CD4-positive, alpha-beta T cell treated with Interleukin-6 at 100 ng/mL for 8 hours (primary cell): ENCODE data around the gene GLOD4.
"Not testable (repeated sequence)": the region's sequence is repeated elsewhere in the genome, so short reads cannot be mapped to it uniquely, and the experiment has no call there.

Experiments
- DNase-seq: peaks from one replicate; pipeline ENCODE4 v3.0.0-alpha.2; 2020; ENCODE audit warnings: mixed read lengths, low spot score

The GLOD4 gene, protein sequence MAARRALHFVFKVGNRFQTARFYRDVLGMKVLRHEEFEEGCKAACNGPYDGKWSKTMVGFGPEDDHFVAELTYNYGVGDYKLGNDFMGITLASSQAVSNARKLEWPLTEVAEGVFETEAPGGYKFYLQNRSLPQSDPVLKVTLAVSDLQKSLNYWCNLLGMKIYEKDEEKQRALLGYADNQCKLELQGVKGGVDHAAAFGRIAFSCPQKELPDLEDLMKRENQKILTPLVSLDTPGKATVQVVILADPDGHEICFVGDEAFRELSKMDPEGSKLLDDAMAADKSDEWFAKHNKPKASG

DNA sequence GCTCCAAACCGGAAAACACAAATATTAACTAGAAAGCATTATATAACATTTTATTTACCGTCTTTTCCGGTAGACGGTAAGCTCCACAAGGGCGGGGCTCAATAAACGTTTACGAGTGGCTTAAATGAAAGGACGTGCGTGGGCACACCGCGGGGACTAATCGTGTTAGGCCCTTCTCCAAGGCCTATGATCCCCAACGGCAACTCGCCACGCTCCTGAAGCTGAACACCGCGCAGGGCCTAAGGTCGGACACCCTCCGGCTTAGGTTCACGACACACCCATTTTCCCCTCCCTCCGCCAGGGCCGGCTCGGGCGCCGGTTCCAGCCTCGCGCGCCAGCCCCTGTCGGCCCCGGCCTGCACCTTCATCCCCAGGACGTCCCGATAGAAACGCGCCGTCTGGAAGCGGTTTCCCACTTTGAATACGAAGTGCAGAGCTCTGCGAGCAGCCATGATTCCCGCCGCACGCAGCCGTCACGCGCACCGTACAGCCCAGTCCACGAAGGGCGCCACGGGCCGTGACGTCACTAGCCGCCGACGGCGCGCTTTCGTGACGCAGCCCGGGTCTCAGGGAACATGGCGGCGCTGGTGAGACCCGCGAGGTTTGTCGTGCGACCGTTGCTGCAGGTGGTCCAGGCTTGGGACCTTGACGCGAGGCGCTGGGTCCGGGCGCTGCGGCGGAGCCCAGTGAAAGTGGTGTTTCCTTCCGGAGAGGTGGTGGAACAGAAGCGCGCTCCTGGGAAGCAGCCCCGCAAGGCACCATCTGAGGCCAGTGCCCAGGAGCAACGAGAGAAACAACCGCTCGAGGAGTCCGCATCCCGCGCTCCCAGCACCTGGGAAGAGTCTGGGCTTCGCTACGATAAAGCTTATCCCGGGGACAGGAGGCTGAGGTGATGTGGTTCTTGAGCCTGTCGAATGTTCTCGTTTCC, at the start of gene GLOD4, which contains the start of gene MRM3:
Gene GLOD4, minus strand, starts transcription at position 476 of the 927 bp plus-strand sequence. Its CDS starts 25 bp downstream, at position 451.
Gene MRM3, plus strand, starts transcription at position 549 of the 927 bp plus-strand sequence. Its CDS starts 26 bp downstream, at position 575.
- peak; percentile 90 for DNase-seq

DNA sequence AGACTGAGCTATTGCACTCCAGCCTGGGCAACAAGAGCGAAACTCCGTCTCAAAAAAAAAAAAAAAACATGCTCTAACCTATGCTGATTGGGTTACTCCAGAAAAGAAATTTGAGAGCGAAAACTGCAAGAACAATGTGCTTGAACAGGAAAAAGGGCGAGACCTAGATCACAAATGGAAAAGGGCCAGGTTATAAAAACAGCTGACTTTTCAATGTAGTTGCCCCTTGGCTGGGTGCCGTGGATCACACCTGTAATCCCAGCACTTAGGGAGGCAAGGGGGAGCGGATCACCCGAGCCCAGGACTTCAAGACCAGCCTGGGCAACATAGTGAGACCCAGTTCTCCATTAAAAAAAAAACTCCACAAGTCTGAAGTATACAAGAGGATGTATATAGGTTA, 48.9 kb upstream of the GLOD4 start:
- no peak for DNase-seq

DNA sequence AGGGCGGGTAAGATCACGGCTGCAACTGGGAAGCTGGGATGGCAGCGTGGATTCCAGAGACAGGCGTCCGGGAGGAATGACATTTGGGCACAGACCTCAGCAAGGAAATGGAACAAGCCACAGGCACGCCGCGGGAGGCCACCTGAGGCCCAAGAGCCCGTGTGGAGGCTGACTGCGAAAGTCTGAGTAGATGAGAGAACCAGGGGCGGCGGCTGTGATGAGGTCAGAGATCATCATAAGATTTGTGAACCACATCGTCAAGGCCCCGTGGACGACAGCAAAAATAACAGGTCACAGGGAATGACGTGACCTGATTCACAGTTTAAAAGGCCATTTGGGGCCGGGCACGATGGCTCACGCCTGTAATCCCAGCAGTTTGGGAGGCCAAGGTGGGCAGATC, 48.3 kb upstream of the GLOD4 start:
- DNase-seq = no peak

DNA sequence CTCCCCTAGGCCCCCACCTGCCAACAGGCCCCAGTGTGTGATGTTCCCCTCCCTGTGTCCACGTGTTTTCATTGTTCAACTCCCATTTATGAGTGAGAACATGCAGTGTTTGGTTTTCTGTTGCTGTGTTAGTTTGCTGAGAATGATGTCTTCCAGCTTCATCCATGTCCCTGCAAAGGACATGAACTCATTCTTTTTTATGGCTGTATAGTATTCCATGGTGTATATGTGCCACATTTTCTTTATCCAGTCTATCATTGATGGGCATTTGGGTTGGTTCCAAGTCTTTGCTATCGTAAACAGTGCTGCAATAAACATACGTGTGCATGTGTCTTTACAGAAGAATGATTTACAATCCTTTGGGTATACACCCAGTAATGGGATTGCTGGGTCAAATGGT, 47.5 kb upstream of the GLOD4 start:
- DNase-seq = not testable (repeated sequence)

DNA sequence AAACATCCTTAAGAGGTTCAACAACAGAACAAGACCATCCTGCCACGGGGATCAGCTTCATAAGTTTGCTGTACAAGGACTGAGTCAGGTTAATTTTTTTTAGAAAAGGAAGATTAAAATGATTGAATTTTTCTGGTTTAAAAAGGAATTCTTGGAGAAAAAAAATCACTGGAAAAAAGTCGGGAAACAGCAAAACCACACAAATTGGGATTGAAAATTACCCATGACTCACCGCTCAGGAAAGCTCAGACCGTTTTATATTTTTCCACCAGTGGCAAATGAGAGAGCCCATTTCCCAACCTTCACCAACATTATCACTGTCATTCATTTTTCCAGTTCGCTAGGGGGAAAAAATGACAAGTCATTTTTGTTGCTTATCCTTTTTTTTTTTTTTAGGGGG, 46.7 kb upstream of the GLOD4 start:
- DNase-seq = no peak

DNA sequence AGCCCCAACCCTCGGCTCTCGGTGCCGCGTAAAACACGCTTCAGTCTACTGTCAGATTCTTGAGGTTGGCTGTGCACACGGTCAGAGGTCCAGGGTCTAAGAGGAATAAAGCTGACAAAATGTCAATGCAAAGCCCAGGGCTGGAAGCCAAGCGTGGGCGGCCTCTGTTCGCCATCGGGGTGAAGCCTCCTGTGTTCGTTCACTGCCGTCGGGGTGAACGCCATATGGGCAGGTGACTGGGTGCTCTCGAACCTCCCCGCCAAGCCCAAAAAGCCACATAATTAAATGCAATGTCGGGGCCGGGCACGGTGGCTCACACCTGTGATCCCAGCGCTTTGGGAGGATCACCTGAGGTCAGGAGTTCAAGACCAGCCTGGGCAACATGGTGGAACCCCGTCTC, 44.7 kb upstream of the GLOD4 start:
- no peak for DNase-seq

DNA sequence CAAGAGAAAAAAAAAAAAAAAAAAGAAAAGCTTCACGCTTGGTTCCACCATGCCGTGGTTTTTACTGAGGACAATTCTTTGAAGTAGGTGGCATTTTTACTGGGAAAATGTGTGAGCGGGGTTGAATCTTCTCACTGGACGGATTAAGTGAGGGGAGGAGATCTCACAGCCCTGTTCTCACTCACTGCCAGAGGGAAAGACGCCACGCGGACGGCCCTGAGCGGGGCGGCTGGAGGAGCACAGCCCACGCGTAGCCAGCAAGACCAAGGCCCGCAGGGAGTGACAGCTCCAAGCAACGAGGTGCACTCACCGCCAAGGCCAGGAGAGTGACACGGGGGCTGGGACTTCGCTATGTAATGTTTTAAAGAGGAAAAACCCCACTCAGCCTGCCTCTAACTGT, 43.1 kb upstream of the GLOD4 start:
- no peak for DNase-seq

DNA sequence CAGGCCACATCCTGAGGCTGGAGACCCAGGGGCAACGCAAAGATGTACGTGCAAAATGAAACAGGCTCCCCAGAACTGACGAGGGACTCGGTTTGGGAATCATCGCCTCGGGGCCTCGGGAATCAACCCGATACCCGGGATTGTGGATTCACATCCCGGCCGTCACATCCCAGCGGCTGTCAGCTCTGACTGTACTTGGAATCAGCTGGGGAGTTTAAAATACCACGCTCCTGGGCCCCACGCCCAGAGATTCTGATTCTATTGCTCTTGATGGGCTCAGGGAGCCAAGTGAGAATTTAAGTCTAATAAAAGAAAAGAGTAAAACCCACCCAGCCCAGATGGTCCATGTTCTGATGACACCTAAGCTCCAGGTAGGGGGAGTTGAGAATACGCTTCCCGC, 42.3 kb upstream of the GLOD4 start:
- no peak for DNase-seq

DNA sequence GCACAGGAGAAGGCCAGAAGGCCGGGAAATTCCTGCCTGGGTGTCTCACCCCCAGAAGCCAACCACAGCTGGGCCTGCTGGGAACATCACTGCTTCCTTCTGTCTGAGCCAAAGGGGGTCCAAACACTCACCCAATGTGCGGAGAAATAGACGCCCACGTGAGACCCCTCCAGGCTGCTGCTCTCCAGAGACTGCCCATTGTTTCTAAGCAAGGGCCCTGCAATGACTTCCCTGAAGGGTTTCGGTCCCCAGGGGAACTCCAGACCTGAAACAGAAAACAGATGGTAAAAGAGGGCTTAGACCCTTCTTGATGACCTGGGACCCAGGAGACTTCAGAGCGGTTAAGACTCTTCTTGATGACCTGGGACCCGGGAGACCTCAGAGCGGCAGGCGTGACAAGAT, 41.4 kb upstream of the GLOD4 start:
- DNase-seq = no peak

DNA sequence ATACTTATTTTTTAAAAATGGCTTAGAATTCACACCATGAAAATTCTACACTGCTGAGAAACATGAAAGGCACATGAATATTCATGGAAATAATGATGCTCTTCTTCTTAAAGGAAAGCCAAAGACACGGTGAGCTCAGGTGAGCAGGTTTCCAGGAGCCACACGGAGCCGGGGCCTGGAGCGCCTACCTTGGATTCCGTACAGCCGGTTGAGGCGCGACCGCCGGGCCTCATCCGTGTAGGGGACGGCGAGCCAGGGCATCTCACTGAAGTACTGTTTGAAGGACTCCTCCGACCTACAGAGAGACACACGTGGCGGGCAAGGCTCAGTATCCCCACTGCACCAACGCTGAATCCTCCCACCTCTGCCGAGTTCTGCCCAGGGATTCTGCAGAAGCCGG, 37.2 kb upstream of the GLOD4 start:
- no peak for DNase-seq

DNA sequence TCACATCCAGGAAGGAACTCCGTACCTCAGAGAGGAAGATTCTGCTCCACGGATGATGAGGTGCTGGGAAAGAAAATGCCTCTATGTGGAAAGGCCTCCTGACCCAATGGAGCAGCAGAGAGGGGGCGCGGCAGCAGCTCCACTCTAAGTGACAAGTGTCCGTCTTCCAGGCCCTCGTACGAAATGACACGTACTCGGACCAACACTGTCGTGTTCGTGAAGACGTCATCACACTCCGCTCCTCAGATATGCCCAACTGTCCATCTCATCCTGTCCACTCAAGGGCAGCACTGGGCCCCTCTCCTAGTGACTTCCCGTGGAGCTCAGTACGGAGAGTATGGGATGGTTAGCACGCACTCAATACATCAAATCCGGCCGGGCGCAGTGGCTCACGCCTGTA, 32.3 kb upstream of the GLOD4 start:
- DNase-seq = no peak

DNA sequence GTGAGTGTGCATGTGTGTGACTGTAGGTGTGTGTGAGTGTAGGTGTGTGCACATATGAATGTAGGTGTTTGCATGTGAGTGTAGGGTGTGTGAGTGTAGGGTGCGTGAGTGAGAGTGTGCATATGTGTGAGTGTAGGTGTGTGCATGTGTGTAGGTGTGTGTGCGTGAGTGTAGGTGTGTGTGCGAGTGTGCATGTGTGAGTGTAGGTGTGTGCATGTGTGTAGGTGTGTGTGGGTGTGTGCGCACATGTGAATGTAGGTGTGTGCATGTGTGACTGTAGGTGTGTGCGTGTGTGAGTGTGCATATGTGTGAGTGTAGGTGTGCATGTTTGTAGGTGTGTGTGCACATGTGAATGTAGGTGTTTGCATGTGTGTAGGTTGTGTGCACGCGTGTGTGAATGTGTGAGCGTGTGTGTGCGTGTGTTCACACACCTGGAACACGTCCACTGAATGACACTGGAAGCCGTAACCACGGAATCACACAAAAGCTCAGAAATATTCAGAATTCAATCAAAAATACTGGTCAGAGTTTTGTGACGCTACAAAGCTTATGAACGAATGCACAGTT, 30.6 kb upstream of the GLOD4 start:
- no peak for DNase-seq

DNA sequence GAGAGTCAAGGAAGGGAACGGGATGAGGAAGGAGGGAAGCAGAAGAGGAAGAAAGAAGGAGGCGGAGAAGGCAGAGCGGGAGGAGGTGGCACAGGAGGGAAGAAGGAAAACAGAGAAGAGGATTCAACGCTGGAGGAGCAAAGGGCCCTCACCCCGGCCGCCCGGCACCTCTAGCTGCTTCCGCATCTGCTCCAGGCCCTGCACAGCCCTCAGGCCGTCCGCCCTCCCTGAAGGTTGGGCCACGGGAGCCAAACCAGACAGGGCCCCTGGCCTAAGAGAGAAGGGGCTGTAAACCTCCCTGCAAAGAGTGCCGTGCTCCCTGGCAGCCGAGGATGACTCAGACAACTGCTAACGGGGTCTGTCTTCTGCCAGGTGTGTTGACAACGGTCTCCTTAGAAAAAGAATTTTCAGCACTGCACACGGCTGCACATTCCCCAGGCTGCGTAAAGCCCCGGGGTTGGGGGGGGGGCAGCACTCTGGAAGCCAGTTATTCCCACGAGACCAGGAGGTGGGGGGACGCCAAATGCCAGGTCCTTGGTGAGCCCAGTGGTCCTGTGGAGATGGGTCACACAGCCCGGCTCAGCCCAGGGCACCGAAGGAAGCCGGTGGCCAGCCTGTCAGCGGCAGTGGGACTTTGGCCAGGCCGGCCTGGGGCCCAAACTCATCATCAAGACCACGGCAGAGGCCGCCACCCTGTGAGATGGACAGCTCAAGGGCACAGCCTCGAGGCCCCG, 29.1 kb upstream of the GLOD4 start:
- DNase-seq = no peak

DNA sequence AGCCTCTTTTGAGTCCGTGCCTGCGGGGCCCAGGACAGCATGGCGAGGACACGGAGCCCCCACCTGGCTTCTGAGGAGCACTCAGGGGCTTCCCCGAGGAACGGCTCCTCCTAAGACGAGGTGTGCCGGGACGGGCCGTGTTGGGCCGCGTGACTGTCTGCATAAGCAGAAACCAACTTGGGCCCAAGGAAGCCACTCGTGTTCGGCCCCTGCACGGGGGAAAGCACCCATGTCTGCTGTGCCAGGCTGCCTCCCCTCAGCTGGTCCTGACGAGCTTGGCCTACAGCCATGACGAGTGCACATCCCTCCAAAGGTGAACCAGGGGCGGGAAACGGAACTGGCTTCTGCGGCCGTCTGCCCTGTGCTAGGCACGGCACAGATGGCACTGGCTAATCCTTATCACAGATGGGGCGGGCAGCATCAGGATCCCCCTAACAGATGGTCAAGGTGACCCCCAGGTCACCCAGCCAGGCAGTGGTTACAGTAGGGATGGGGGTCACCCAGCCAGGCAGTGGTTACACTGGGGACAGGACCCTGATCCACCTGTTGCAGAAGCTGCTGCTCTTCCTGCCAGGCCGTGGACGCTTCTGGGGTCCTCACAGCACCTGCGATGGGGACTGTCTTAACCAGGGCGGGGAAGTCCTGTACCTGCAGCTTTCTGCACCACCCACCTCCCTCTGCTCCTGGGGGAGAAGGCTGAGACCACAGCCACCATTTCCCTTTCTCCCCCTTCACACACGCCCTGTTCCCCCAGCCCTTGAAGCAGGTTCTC, 25.6 kb upstream of the GLOD4 start:
- no peak for DNase-seq

DNA sequence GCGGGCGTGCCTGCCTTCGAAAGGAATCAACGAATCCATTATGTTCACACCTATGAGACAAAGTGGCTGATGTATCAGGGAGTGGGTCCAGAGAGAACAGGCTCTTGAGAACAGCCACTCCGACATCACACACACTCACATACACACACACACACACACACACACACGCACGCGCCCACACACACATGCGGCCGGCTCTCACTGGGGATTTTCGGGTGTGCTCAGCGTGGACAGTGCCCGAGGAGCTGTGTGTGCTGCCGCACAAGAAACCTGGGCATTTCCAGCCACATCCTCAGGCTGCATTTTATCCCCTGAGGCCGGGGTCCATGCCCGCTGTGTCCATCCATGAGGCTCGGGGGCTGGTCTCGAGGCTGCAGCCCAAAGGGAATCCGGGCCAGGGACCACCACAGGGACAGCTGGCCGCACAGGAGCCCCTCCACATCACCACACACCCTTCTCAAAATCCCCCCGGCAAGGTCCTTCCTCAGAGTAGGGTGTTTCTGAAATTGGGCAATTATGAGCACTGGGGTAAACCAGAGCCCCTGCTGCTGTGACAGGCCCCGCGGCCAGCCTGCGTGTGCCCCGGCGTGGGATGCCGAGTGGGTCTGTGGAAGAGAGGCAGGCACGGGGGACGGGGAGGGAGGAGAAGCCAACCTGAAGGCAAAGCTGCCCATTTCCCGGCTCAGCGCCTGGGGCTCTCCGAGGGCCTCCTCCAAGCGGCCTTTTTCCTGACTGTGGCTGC, 24.9 kb upstream of the GLOD4 start:
- no peak for DNase-seq

DNA sequence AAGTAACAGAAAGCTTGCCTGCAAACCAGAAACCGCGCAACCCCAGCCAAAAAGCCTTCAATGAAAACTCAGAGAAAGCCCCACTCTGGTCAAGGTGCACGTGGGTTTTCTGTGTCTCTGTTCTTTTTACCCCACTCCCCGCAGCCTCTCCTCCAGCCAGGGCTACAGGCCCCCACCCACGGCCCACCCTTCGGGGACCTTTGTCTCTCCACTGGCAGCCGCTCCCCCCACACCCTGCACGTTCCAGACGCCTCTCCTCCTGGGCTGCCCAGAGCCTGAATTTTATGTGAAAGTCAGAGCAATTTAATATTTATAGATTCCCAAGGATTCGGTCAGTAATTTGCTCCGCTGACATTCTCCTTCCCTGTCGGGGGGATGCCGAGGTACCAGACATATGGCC, 24.3 kb upstream of the GLOD4 start:
- DNase-seq = no peak

DNA sequence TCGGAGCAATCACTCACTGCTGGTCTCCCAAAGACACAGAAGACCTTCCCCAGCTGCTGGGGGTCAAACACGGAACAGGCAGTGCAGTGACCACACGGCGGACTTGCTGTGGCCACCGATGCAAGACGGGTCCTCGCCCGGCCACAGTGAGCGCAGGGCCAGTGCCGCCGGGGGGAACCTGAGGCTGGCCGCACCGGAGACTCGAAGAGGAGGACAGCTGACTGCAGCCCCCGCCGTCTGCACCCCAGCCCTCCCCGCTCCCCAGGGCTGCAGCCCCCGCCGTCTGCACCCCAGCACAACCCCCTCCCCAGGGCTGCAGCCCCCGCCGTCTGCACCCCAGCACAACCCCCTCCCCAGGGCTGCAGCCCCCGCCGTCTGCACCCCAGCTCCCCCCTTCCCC, 23.8 kb upstream of the GLOD4 start:
- not testable (repeated sequence) for DNase-seq

DNA sequence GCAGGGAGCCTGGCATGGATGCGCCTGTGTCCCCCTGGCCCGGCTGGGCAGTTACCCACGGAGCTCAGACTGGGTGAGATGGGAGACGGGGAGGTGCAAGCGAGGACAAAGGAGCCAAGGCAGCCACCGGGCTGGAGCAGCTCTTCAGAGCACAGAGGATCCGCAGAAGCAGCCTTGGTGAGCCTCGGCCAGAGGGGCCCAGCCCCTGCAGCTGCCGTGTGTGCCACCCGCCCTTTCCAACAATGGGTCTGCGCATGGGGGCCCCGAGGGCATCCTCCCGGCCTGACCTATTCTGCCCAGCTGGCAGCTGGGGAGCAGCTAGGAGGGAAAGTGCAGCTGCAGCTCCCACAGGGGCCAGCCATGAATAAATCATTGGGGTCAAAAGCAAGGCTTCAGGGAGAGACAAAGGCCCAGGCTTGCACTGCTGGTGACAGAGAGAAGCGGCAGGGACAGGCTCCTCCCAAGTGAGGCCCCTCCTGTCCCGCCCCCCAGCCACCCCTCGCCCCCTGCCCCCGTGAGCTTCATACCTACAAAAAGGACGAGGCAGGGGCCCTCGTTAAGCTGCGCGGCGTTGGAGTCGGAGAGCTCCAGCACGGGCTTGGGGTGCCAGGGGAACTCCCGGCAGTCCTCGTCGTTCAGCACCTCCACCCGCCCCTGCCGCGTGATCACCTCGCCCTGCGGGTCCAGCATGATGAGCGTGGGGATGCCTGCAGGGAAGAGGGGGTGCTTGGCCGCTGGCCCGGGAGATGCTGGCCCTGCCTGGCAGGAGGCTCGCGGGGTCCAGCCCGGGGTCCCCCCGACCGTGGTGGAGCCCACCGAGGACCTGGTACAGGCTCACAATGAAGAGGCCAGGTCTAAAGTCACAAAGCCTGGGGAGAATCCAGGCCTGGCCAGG, 22.7 kb upstream of the GLOD4 start:
- DNase-seq = no peak
